NOMO-1 treated with dmso at 0.1 percent for 144 hours (cell line): Measurements from ENCODE around the gene KLK2.

Source experiments
- DNase-seq: peaks from one replicate; lab custom pipeline; 2025; ENCODE audit not compliant: unreplicated experiment; lab: John Stamatoyannopoulos, UW

Gene KLK2

DNA sequence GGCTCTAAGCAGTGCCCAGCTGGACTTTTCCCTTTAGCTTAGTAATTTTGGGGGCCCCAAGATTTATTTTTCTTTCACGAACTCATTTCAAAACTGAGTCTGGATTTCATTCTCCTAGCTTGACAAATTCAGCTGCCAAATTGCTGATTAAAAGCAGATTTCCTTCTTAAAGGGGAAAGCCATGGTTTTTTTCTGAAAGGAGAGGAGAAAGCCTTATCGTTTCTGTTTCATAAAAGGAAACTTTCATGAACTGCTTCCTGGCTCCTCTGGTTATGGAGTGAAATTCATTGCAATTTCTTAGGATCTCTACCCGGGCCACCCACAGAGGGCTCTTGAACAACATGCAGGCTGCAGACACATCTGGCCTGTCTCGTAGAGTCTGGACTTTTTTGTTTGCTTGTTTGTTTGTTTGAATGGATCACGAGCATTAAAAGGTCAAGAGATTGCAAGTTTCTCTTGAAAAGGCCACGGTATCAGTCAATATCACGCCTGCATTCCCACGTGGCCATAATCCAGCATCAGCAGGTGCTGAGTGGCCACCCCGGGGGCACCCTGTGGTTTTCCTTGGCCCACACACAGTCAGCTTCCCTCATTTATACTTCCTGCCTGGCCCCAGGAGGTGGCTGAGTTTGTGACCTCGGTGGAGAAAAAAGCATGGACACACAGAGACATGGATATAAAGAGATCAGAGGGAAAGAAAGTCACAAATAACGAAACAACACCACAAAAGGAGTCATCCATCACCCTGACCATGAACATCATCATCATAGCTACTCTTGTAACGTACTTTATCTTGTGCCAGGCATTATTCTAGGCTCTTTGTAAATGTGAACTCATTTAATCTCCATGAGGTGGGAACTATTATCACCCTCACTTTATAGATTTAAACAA lies 48.4 kb downstream of the KLK2 start:
- no peak for DNase-seq

GRCh38 chr19:50922317-50922853 lies 49.1 kb downstream of the KLK2 start:
- DNase-seq, result peak; percentile 57

- DNase-seq, result no peak
Observed at GRCh38 chr19:50924586-50924985, 51.3 kb downstream of the KLK2 start.

- no peak for DNase-seq
Observed at GRCh38 chr19:50925734-50926133, 52.5 kb downstream of the KLK2 start.

- DNase-seq, result no peak
Observed at GRCh38 chr19:50926144-50926543, 52.9 kb downstream of the KLK2 start.

DNA sequence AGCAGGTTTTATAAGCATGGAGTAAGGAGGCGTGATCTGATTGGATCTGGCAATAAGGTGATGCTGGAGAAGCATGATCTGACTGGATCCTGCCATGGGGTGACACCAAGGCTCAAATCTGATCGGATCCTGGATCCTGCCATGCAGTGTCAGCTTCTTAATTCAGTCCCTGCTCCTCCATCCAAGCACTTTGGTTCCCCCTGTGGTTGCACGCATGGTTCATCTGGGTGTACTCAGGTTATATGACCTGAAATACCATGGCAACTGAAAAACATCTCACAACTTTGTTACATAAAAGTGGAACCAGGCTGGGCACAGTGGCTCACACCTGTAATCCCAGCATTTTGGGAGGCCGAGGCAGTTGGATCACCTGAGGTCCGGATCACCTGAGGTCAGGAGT lies 55.6 kb downstream of the KLK2 start:
- no peak for DNase-seq
